ENCODE results near the gene PRRX2.
"Not testable (repeated sequence)": the region's sequence is repeated elsewhere in the genome, so short reads cannot be mapped to it uniquely, and the experiment has no call there.

The PRRX2 gene

GRCh38 chr9:129636343-129636742 lies 29.1 kb upstream of the PRRX2 start:
- DNase-seq (ENCODE audit: low spot score), result not testable (repeated sequence)

- no peak for DNase-seq (ENCODE audit: low spot score)
Measured at GRCh38 chr9:129637102-129637501, 28.3 kb upstream of the PRRX2 start.

GRCh38 chr9:129637673-129638439 lies 27.6 kb upstream of the PRRX2 start:
- DNase-seq (ENCODE audit: low spot score), result no peak

GRCh38 chr9:129639034-129639630 lies 26.3 kb upstream of the PRRX2 start:
- no peak for DNase-seq (ENCODE audit: low spot score)

GRCh38 chr9:129639756-129640085 lies 25.7 kb upstream of the PRRX2 start:
- DNase-seq (ENCODE audit: low spot score), result no peak

GRCh38 chr9:129640086-129640870 lies 25.2 kb upstream of the PRRX2 start:
- DNase-seq (ENCODE audit: low spot score), result no peak

GRCh38 chr9:129640871-129641749 lies 24.3 kb upstream of the PRRX2 start:
- DNase-seq (ENCODE audit: low spot score), result no peak

- DNase-seq (ENCODE audit: low spot score), result peak; percentile 91
Measured at GRCh38 chr9:129641750-129642585, 23.5 kb upstream of the PRRX2 start, which contains the start of gene ASB6. Gene ASB6, minus strand, starts transcription at chr9:129642151. Its CDS starts 152 bp downstream, at chr9:129641999.

- DNase-seq (ENCODE audit: low spot score), result no peak
Measured at GRCh38 chr9:129643706-129644105, 21.7 kb upstream of the PRRX2 start.

- no peak for DNase-seq (ENCODE audit: low spot score)
Measured at GRCh38 chr9:129644365-129644764, 21.1 kb upstream of the PRRX2 start.

GRCh38 chr9:129644902-129645301 lies 20.5 kb upstream of the PRRX2 start:
- no peak for DNase-seq (ENCODE audit: low spot score)

GRCh38 chr9:129646252-129646651 lies 19.2 kb upstream of the PRRX2 start:
- no peak for DNase-seq (ENCODE audit: low spot score)

GRCh38 chr9:129646654-129647053 lies 18.8 kb upstream of the PRRX2 start:
- DNase-seq (ENCODE audit: low spot score), result no peak

GRCh38 chr9:129647635-129648034 lies 17.8 kb upstream of the PRRX2 start:
- no peak for DNase-seq (ENCODE audit: low spot score)

- no peak for DNase-seq (ENCODE audit: low spot score)
Measured at GRCh38 chr9:129648092-129648763, 17.2 kb upstream of the PRRX2 start.

GRCh38 chr9:129648764-129649115 lies 16.7 kb upstream of the PRRX2 start:
- no peak for DNase-seq (ENCODE audit: low spot score)

GRCh38 chr9:129649726-129650679 lies 15.4 kb upstream of the PRRX2 start:
- no peak for DNase-seq (ENCODE audit: low spot score)

GRCh38 chr9:129650680-129651235 lies 14.7 kb upstream of the PRRX2 start:
- DNase-seq (ENCODE audit: low spot score), result peak; percentile 43

Measured in pons (tissue), 1 donor.